Hepatocyte (in vitro differentiated cells): ENCODE data around the gene DIAPH1. TPM values are rescaled to one million over a fixed set of nuclear protein-coding genes. Genes with fewer than 3 reads are reported as not detected.

ENCODE experiments used
- DNase-seq: peaks from one replicate; pipeline ENCODE4 v3.0.0-alpha.2; 2016; ENCODE audit warnings: low spot score
- H2AFZ ChIP-seq: fragments of 200-600 bp; sonication (generic); 2 replicates; pipeline ENCODE4 v1.6.0; 2016; ENCODE audit warnings: antibody characterized with exemption, mild to moderate bottlenecking
- H3K27ac ChIP-seq: fragments of 200-600 bp; sonication (generic); 2 replicates; pipeline ENCODE4 v1.5.1; 2016; ENCODE audit warnings: mild to moderate bottlenecking
- H3K27me3 ChIP-seq: fragments of 200-600 bp; sonication (generic); 2 replicates; pipeline ENCODE4 v1.6.1; 2016
- H3K36me3 ChIP-seq: fragments of 200-600 bp; sonication (generic); replicated peaks from 2 replicates; pipeline ENCODE4 v1.5.1; 2016; ENCODE audit warnings: low read depth; ENCODE audit not compliant: insufficient read depth
- H3K4me1 ChIP-seq: fragments of 200-600 bp; sonication (generic); 2 replicates; pipeline ENCODE4 v1.5.1; 2016; ENCODE audit warnings: mild to moderate bottlenecking, moderate library complexity; ENCODE audit not compliant: insufficient read depth
- H3K4me2 ChIP-seq: fragments of 200-600 bp; sonication (generic); 2 replicates; pipeline ENCODE4 v1.6.0; 2016
- H3K4me3 ChIP-seq: fragments of 200-600 bp; sonication (generic); 2 replicates; pipeline ENCODE4 v1.5.1; 2016; ENCODE audit warnings: mild to moderate bottlenecking
- H3K79me2 ChIP-seq: fragments of 200-600 bp; sonication (generic); 2 replicates; pipeline ENCODE4 v1.6.0; 2017; ENCODE audit warnings: mild to moderate bottlenecking
- H3K9me2 ChIP-seq: fragments of 200-600 bp; sonication (generic); replicated peaks from 2 replicates; pipeline ENCODE4 v1.6.0; 2017; ENCODE audit warnings: mild to moderate bottlenecking; ENCODE audit not compliant: insufficient read depth
- H3K9me3 ChIP-seq: fragments of 200-600 bp; sonication (generic); 2 replicates; pipeline ENCODE4 v1.5.1; 2016; ENCODE audit warnings: low read depth, mild to moderate bottlenecking
- H4K20me1 ChIP-seq: fragments of 200-600 bp; sonication (generic); 2 replicates; pipeline ENCODE4 v1.6.0; 2016; ENCODE audit warnings: mild to moderate bottlenecking; ENCODE audit not compliant: insufficient read depth, poor library complexity, severe bottlenecking
- CTCF ChIP-seq: fragments of 200-600 bp; sonication (generic); IDR thresholded peaks from 2 replicates; pipeline ENCODE4 v1.5.1; 2016; ENCODE audit warnings: antibody characterized with exemption, mild to moderate bottlenecking; ENCODE audit not compliant: poor library complexity
- EZH2 ChIP-seq: fragments of 200-600 bp; sonication (generic); IDR thresholded peaks from 2 replicates; pipeline ENCODE4 v1.6.1; 2016; ENCODE audit warnings: antibody characterized with exemption, mild to moderate bottlenecking, borderline replicate concordance
- EZH2phosphoT487 ChIP-seq: fragments of 200-600 bp; sonication (generic); IDR thresholded peaks from one replicate; pipeline ENCODE4 v1.6.1; 2018; ENCODE audit warnings: antibody characterized with exemption, mild to moderate bottlenecking, low read depth, moderate library complexity; ENCODE audit not compliant: unreplicated experiment, severe bottlenecking
- WGBS: methylation state at CpG from one replicate; pipeline ENCODE4 v1.1.6; 2016; ENCODE audit warnings: low lambda C conversion rate; ENCODE audit errors: missing lambda C conversion rate; 5-methylcytosine and 5-hydroxymethylcytosine counted together
- polyA plus RNA-seq: library from polyadenylated mRNA; unstranded; fragments of >200 nt; fragmentation: Nextera tagmentation; extraction: Ambion mirVana; gene quantifications from 2 replicates; pipeline ENCODE4 v1.2.1, GENCODE V29; 2016
- total RNA-seq: library from RNA; depleted of rRNA; stranded (reverse); fragments of >200 nt; gene quantifications from 2 replicates; pipeline ENCODE4 v1.2.3, GENCODE V29; 2014

DIAPH1 gene
- total and polyA plus RNA-seq, 2 experiments from 2014 or later, result 56.6 to 62.4 TPM

DNA sequence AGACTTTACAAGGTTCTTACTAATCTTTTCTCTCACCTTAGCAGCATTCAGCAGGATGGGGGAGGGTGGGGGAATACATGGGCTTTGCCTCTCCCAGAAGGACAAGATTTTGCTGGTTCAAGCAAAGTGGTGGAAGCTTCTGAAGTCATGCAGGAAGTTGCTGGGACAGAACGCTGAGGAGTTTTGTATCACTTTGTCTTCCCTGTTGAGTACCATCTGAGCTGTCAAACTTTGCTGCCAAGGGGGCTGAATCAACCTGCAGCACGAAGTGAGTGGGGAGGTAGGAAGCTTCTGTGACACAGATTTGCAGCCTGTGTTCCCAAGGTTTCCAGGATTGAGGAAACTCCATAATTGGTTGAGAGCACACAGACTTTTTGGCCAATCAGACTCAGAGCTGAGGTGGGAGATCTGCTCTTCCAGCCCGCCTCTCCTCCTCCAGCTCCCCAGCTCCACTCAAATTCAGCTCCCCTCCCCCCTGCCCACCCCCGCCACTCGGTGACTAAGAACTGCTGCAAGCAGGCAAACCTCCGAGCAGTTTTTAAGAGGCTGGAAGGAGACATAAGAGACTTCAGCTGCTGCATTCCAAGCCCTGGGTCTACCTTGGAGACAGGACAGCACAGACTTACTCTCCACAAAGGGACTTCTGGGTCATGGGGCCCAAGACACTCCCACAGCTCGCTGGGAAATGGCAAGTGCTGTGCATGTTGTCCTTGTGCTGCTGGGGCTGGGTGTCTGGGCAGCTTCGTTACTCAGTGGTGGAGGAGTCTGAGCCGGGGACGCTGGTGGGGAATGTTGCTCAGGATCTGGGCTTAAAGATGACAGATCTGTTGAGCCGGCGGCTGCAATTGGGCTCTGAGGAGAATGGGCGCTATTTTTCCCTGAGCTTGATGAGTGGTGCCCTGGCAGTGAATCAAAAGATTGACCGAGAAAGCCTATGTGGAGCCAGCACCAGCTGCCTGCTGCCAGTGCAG is 129.9 kb downstream of the DIAPH1 start, which contains the start of gene PCDHGC5:
TSS of gene PCDHGC5 (plus strand) at position 491 of the 971 bp plus-strand sequence. CDS start at position 651, 160 bp downstream.
- Histone ChIP-seq H3K9me3 (no peaks in the 10 kb centered on the region), H3K27ac (no peak within 1 kb of the TSS), H3K4me3 (no peak within 1 kb of the TSS), H3K4me2 (no peak within 1 kb of the TSS), H2AFZ (no peak within 1 kb of the TSS), H3K9me2 (no peaks in the 10 kb centered on the region), H3K36me3 (no peaks in the 10 kb centered on the region), H4K20me1 (no peaks in the 10 kb centered on the region), H3K4me1 (peaks cover under 1% of the 10 kb centered on the region), H3K27me3 (peaks cover 36% of the 10 kb centered on the region), H3K79me2 (peaks cover 10% of the 10 kb centered on the region)
- 72% methylated on average over 14 of the region's 14 CpGs for WGBS
- DNase-seq, result no peak
- TF ChIP-seq EZH2 (no peak), EZH2phosphoT487 (no peak), CTCF (no peak)

- Histone ChIP-seq H2AFZ (no peak overlapping the region), H3K27ac (no peak overlapping the region), H3K4me3 (no peak overlapping the region), H4K20me1 (no peaks in the 10 kb centered on the region), H3K9me3 (no peaks in the 10 kb centered on the region), H3K4me1 (no peaks in the 10 kb centered on the region), H3K27me3 (peaks cover 25% of the 10 kb centered on the region), H3K79me2 (peaks cover 10% of the 10 kb centered on the region), H3K4me2 (no peak overlapping the region), H3K9me2 (no peaks in the 10 kb centered on the region), H3K36me3 (no peaks in the 10 kb centered on the region)
- DNase-seq, result no peak
- TF ChIP-seq EZH2phosphoT487, result no peak
- no peak for TF ChIP-seq EZH2
- TF ChIP-seq CTCF, result no peak
- WGBS, result 99% methylated on average over 7 of the region's 7 CpGs
Measured at GRCh38 chr5:141487131-141487530, 131.7 kb downstream of the DIAPH1 start.

- H3K4me3 ChIP-seq, result no peak overlapping the region
- H3K27ac ChIP-seq, result no peak overlapping the region
- H3K9me2 ChIP-seq, result no peaks in the 10 kb centered on the region
- no peaks in the 10 kb centered on the region for H4K20me1 ChIP-seq
- no peak overlapping the region for H2AFZ ChIP-seq
- no peak for TF ChIP-seq EZH2
- TF ChIP-seq EZH2phosphoT487, result no peak
- TF ChIP-seq CTCF, result no peak
- 98% methylated on average over 9 of the region's 9 CpGs for WGBS
- H3K4me2 ChIP-seq, result no peak overlapping the region
- H3K4me1 ChIP-seq, result no peaks in the 10 kb centered on the region
- no peak for DNase-seq
- H3K79me2 ChIP-seq, result peaks cover 15% of the 10 kb centered on the region
- H3K36me3 ChIP-seq, result no peaks in the 10 kb centered on the region
- no peaks in the 10 kb centered on the region for H3K9me3 ChIP-seq
- H3K27me3 ChIP-seq, result peaks cover 15% of the 10 kb centered on the region
Measured at GRCh38 chr5:141486091-141486490, 132.7 kb downstream of the DIAPH1 start.
